Breast epithelium (tissue), 4 donors: ENCODE measurements around the gene GORAB. TPM values are rescaled to one million over a fixed set of nuclear protein-coding genes. Genes with fewer than 3 reads are reported as not detected.

ENCODE experiments used
- DNase-seq, 2 donors: peaks; one replicate each; pipeline ENCODE4 v3.0.0-alpha.2; 2019; ENCODE audit warnings: low spot score in 2 of 2
- H3K27ac ChIP-seq, 2 donors: fragments of 200-600 bp; sonication (generic) in 1 of 2; one replicate each; pipeline ENCODE4 v1.5.1; 2016 to 2019; ENCODE audit warnings: mild to moderate bottlenecking in 1 of 2
- H3K27me3 ChIP-seq, 2 donors: fragments of 200-600 bp; sonication (generic) in 1 of 2; one replicate each; pipeline versions ENCODE4 v1.5.1 to v1.6.0; 2017 to 2019; ENCODE audit warnings: control low read depth in 1 of 2, mild to moderate bottlenecking in 1 of 2
- H3K36me3 ChIP-seq: fragments of 200-600 bp; one replicate; pipeline ENCODE4 v1.5.1; 2019
- H3K4me1 ChIP-seq, 2 donors: fragments of 200-600 bp; sonication (generic); one replicate each; pipeline ENCODE4 v1.5.1; 2016 to 2019; ENCODE audit warnings: control low read depth in 1 of 2
- H3K4me3 ChIP-seq, 3 donors: fragments of 200-600 bp; sonication (generic); 1 replicate in 2 of 3; 2 replicates in 1 of 3; pipeline ENCODE4 v1.5.1; 2016 to 2019; ENCODE audit warnings: mild to moderate bottlenecking in 3 of 3, moderate library complexity in 2 of 3
- H3K9me3 ChIP-seq, 2 donors: fragments of 200-600 bp; sonication (generic) in 1 of 2; one replicate each; pipeline ENCODE4 v1.5.1; 2016 to 2019; ENCODE audit warnings: control low read depth in 1 of 2
- CTCF ChIP-seq, 3 donors: fragments of 450-650 bp; IDR thresholded peaks; one replicate each; pipeline ENCODE4 v1.5.1; 2016 to 2017; ENCODE audit warnings: antibody characterized with exemption in 3 of 3, mild to moderate bottlenecking in 3 of 3, moderate library complexity in 3 of 3
- POLR2A ChIP-seq: fragments of 450-650 bp; IDR thresholded peaks from one replicate; pipeline ENCODE4 v1.6.1; 2016; ENCODE audit warnings: antibody characterized with exemption, mild to moderate bottlenecking, moderate library complexity
- POLR2AphosphoS5 ChIP-seq, 3 donors: sonication (generic); formaldehyde crosslinking; IDR thresholded peaks; one replicate each; pipeline ENCODE4 v1.6.1; 2017; ENCODE audit warnings: antibody characterized with exemption in 3 of 3
- intact Hi-C: fragments of 100-400 bp; cut with DNase I; formaldehyde crosslinking; loops from one replicate; pipeline ENCODE4 v1.15.1; 2023; ENCODE audit warnings: low total_unique reads
- total RNA-seq, 3 donors: library from RNA; depleted of rRNA; stranded (reverse); fragments of >200 nt; gene quantifications; one replicate each; pipeline ENCODE4 v1.1.0, GENCODE V29; 2016

GORAB gene
- total RNA-seq, 3 donors from 2014 or later = 14.1 to 19.8 (median 16.1) TPM

GRCh38 chr1:170586321-170587252, 54.6 kb downstream of the GORAB start:
- H3K36me3 ChIP-seq = no peaks in the 10 kb centered on the region
- H3K9me3 ChIP-seq = no peaks in the 10 kb centered on the region
- H3K27ac ChIP-seq = peak overlapping the region; percentile 59 to 84
- intact Hi-C loops = no loop called here
- no peaks in the 10 kb centered on the region for H3K27me3 ChIP-seq
- TF ChIP-seq POLR2A (no peak), POLR2AphosphoS5 (IDR thresholded peaks at IDR 0.05) (peak in 1 of 3 donors; percentile 67)
- peak in 1 of 2 donors; percentile 25 for DNase-seq
- H3K4me1 ChIP-seq = no peaks in the 10 kb centered on the region
- peak overlapping the region; percentile 23 to 53 (median 35) for H3K4me3 ChIP-seq

GRCh38 chr1:170587253-170587593, 55.3 kb downstream of the GORAB start:
- no peaks in the 10 kb centered on the region for H3K27me3 ChIP-seq
- H3K4me3 ChIP-seq = peak overlapping the region; percentile 23 to 53 (median 35)
- H3K36me3 ChIP-seq = no peaks in the 10 kb centered on the region
- intact Hi-C loops = no loop called here
- no peak for DNase-seq
- no peaks in the 10 kb centered on the region for H3K9me3 ChIP-seq
- peak overlapping the region; percentile 59 to 81 for H3K27ac ChIP-seq
- H3K4me1 ChIP-seq = no peaks in the 10 kb centered on the region
- TF ChIP-seq CTCF (IDR thresholded peaks at IDR 0.05) (no peak), POLR2AphosphoS5 (IDR thresholded peaks at IDR 0.05) (no peak), POLR2A (no peak)

- peak overlapping the region in 1 of 2 donors; percentile 21 for H3K27ac ChIP-seq
Measured at GRCh38 chr1:170590921-170591705, 59.1 kb downstream of the GORAB start.

GRCh38 chr1:170592591-170593111, 60.7 kb downstream of the GORAB start:
- peaks cover 0 to 15% of the 10 kb centered on the region in 2 donors for H3K9me3 ChIP-seq
- H3K27me3 ChIP-seq = no peaks in the 10 kb centered on the region
- no peaks in the 10 kb centered on the region for H3K36me3 ChIP-seq
- no peak overlapping the region for H3K27ac ChIP-seq
- peak overlapping the region in 1 of 3 donors; percentile 20 for H3K4me3 ChIP-seq
- TF ChIP-seq POLR2A (no peak), POLR2AphosphoS5 (IDR thresholded peaks at IDR 0.05) (no peak), CTCF (IDR thresholded peaks at IDR 0.05) (no peak)
- intact Hi-C loops = no loop called here
- DNase-seq = no peak
- no peaks in the 10 kb centered on the region for H3K4me1 ChIP-seq

More at GRCh38 chr1:170590921-170591705, 59.1 kb downstream of the GORAB start:
- Histone ChIP-seq H3K4me3 (peak overlapping the region in 1 of 3 donors; percentile 20), H3K36me3 (no peaks in the 10 kb centered on the region), H3K4me1 (no peaks in the 10 kb centered on the region), H3K27me3 (no peaks in the 10 kb centered on the region), H3K9me3 (peaks cover 0 to 9% of the 10 kb centered on the region in 2 donors)
- no peak for TF ChIP-seq CTCF (IDR thresholded peaks at IDR 0.05)
- no peak for TF ChIP-seq POLR2A
- no peak for TF ChIP-seq POLR2AphosphoS5 (IDR thresholded peaks at IDR 0.05)
- intact Hi-C loops = no loop called here
- DNase-seq = no peak

GRCh38 chr1:170593173-170594011, 61.4 kb downstream of the GORAB start:
- TF ChIP-seq POLR2AphosphoS5 (IDR thresholded peaks at IDR 0.05) = no peak
- no peak for TF ChIP-seq CTCF (IDR thresholded peaks at IDR 0.05)
- TF ChIP-seq POLR2A = no peak
- Histone ChIP-seq H3K4me1 (no peaks in the 10 kb centered on the region), H3K27me3 (no peaks in the 10 kb centered on the region), H3K36me3 (no peaks in the 10 kb centered on the region), H3K4me3 (peak overlapping the region; percentile 18 to 59 (median 20)), H3K9me3 (peaks cover 0 to 15% of the 10 kb centered on the region in 2 donors), H3K27ac (peak overlapping the region; percentile 43 to 78)
- no peak for DNase-seq
- intact Hi-C loops = no loop called here
